GM10266 (cell line): ENCODE measurements around the gene HCST.
"Not testable (repeated sequence)": the region's sequence is repeated elsewhere in the genome, so short reads cannot be mapped to it uniquely, and the experiment has no call there.

Experiments used
- DNase-seq: peaks from one replicate; pipeline ENCODE4 v3.0.0; 2012; ENCODE audit errors: extremely low spot score
- TF ChIP-seq, protein P1 (sequence below): IDR thresholded peaks from 2 replicates; pipeline ENCODE4 v1.5.1; 2012; ENCODE audit warnings: mild to moderate bottlenecking, low read depth; ENCODE audit not compliant: control insufficient read depth, insufficient read depth; ENCODE audit errors: missing control alignments

Gene HCST

DNA sequence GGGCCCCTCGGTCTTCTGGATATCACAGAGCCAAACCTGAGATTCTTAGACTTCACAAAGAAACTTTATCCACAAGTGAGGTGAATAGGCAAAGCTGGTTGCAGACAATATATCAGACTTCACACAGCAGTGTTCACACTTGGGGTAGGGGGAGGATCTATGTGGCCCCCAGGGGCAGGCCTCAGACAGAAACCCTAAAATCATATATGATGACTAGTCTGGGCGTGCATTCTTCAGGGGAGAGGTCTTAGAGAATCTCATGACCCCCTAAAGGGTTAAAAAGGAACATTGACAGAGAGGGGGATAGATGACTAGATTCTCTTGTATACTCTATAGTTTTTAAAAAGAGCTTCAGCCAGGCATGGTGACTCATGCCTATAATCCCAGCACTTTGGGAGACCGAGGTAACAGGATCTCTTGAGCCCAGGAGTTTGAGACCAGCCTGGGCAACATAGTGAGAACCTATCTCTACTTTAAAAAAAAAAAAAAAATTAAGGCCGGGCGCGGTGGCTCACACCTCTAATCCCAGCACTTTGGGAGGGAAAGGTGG lies 2.9 kb downstream of the HCST start:
- no peak for DNase-seq
- TF ChIP-seq, protein P1, sequence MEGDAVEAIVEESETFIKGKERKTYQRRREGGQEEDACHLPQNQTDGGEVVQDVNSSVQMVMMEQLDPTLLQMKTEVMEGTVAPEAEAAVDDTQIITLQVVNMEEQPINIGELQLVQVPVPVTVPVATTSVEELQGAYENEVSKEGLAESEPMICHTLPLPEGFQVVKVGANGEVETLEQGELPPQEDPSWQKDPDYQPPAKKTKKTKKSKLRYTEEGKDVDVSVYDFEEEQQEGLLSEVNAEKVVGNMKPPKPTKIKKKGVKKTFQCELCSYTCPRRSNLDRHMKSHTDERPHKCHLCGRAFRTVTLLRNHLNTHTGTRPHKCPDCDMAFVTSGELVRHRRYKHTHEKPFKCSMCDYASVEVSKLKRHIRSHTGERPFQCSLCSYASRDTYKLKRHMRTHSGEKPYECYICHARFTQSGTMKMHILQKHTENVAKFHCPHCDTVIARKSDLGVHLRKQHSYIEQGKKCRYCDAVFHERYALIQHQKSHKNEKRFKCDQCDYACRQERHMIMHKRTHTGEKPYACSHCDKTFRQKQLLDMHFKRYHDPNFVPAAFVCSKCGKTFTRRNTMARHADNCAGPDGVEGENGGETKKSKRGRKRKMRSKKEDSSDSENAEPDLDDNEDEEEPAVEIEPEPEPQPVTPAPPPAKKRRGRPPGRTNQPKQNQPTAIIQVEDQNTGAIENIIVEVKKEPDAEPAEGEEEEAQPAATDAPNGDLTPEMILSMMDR, result no peak

DNA sequence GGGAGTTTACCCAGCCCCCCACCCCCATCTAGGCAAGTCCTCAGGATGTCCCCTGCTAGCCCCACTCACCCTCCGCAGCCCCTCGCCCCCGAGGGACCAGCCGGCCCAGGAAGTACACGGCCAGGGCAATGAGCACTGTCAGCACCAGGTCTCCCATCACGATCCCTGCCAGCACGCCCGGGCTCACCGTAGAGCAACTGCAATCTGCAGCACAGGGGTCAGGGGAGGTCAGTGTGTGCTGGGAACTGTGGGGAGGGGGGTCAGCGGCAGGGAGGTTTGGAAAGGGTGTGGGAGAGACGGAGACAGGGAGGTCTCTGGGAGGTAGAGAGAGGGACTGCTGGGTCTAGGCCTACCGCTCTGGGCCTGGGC lies 5.0 kb downstream of the HCST start:
- DNase-seq, result no peak
- TF ChIP-seq, protein P1, result no peak

DNA sequence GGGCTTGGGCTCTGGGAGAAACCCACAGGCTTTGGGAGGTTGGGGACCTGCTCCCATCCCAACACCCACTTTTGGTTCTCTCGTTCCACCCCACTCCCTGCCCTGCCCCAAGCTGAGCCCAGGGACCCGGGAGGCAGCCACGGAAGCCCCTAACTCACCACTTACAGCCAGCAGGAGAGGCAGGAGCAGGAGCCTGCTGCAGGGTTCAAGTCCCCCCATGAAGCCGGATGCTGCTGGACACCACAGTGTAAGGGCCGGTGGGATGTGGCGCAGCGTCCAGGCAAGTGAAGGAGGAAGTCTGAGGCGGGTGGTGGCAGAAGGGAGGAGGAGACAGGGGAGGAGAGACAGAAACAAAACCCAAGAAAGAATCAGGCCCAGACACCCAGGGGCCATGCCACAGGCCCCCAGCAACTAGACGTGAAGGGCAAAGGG lies 5.7 kb downstream of the HCST start, which contains the start of gene TYROBP:
Gene TYROBP (minus strand): TSS at position 286 of the 432 bp plus-strand sequence. CDS start 67 bp downstream, at position 219.
- TF ChIP-seq, protein P1, result no peak
- no peak for DNase-seq

DNA sequence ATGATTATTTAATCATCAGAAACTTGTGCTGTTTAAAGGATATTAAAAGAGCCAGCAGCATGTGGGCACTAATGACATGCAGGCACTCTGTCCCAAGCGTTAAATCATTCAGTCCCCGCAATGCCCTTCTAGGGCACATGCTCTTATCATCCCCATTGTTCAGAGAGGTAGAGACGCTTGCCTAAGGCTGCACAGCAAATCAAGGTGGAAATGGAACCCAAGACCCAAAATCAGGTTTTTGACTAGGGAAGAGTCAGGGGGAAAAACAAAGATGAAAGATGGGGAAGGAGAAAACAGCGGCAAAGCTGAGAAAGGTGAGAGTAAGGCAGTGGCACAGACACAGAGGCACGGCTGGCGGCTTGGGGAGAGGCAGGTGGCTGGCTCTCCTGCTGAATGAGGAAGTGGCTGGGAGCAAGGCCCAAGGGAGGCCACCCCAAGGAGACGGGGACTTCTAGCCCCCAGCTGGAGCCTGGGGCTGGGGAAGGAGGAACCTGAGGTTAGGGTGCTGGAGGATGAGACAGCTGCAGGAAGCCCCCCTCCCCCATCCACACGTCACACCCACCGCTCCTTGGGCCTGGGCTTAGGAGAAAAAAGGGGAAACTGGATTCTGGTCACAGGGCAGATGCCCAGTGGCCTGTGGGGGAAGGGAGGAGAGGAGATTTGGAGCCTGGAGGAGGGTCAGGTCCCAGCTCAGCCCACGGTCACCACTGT lies 6.8 kb downstream of the HCST start:
- DNase-seq, result peak; percentile 52
- TF ChIP-seq, protein P1, result no peak

DNA sequence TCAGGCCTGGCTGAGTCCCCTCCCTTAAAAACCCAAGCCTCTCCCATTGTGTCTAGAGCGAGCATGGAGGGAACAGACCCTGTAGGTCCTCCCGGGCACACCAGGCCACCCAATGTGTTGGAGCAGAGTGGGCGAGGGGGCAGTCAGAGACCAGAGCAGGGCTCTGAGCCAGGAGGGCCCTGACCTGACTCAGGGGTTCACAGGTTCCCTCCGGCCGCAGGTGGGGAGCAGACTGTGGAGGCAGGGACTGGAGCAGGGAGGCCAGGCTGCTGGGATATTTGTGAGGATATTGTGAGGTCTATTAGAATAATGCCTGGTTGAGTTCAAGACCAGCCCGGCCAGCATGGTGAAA lies 7.3 kb downstream of the HCST start:
- peak; percentile 10 for DNase-seq
- TF ChIP-seq, protein P1, result no peak

DNA sequence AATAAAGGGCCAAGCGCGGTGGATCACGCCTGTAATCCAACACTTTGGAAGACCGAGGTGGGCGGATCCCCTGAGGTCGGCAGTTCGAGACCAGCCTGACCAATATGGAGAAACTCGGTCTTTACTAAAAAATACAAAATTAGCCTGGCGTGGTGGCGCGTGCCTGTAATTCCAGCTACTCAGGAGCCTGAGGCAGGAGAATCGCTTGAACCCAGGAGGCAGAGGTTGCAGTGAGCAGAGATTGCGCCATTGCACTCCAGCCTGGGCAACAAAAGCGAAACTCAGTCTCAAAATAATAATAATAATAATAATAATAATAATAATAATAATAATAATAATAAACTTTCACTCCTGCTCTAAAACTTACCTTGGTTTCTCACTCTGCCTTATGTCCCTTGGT lies 8.0 kb downstream of the HCST start:
- not testable (repeated sequence) for DNase-seq

DNA sequence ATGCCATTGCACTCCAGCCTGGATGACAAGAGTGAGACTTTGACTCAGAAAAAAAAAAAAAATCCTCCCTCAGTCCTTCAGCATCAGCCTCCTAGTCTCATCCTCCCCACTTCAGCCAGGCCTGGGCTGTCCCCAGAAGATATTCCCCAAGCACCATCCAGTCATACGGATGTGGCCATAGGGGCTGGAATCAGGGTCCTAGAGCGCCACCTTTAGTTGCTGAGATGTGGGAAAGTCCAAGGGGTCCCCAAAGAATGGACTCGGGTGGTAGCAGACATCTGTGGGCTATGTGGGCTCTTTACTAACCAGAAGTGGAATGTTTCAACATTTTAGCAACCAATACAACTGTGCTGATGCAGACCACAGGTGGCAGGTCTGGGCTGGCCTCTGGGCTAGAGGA lies 8.8 kb downstream of the HCST start:
- TF ChIP-seq, protein P1, result no peak
- DNase-seq, result peak; percentile 4
